Esophagus (tissue), 2 donors: ENCODE data around the gene MRPL1. TPM values are rescaled to one million over a fixed set of nuclear protein-coding genes. Genes with fewer than 3 reads are reported as not detected.
A peak's percentile ranks its signal among the peaks of the same experiment; 100 is the strongest.

Experiments used
- H3K27ac ChIP-seq, 2 donors: one replicate each; pipeline ENCODE4 v1.5.1; 2013; ENCODE audit warnings: low read depth in 2 of 2, mild to moderate bottlenecking in 2 of 2, inconsistent platforms in 1 of 2, low read length in 1 of 2, moderate library complexity in 1 of 2
- H3K27me3 ChIP-seq, 2 donors: one replicate each; pipeline ENCODE4 v1.6.1; 2013; ENCODE audit warnings: low read length in 2 of 2, control low read depth in 1 of 2, mild to moderate bottlenecking in 1 of 2; ENCODE audit not compliant: insufficient read depth in 2 of 2, control insufficient read depth in 1 of 2
- H3K36me3 ChIP-seq, 2 donors: one replicate each; pipeline ENCODE4 v1.6.1; 2013; ENCODE audit warnings: low read length in 1 of 2; ENCODE audit not compliant: control insufficient read depth in 2 of 2, insufficient read depth in 2 of 2
- H3K4me1 ChIP-seq, 2 donors: one replicate each; pipeline ENCODE4 v1.6.1; 2013; ENCODE audit warnings: low read length in 1 of 2; ENCODE audit not compliant: control insufficient read depth in 2 of 2, insufficient read depth in 2 of 2
- H3K4me3 ChIP-seq, 2 donors: one replicate each; pipeline ENCODE4 v1.5.1; 2013; ENCODE audit warnings: low read length in 2 of 2, mild to moderate bottlenecking in 2 of 2, low read depth in 1 of 2, moderate library complexity in 1 of 2
- H3K9me3 ChIP-seq, 2 donors: one replicate each; pipeline ENCODE4 v1.6.1; 2013; ENCODE audit warnings: mild to moderate bottlenecking in 2 of 2, low read depth in 1 of 2, low read length in 1 of 2, moderate library complexity in 1 of 2; ENCODE audit not compliant: control insufficient read depth in 2 of 2, insufficient read depth in 1 of 2
- WGBS, 2 donors: extraction: QIAGEN DNeasy Blood & Tissue Kit; methylation state at CpG; one replicate each; pipeline ENCODE4 v1.1.7; 2013; 5-methylcytosine and 5-hydroxymethylcytosine counted together
- polyA plus RNA-seq, 2 donors: library from polyadenylated mRNA; stranded (reverse); fragments of 200-250 nt; gene quantifications; one replicate each; pipeline ENCODE4 v1.2.3, GENCODE V29; 2013
- donor health status: healthy with polysubstance abuse.
- donor health status: Bipolar disorder and iron deficiency.

MRPL1 gene
- polyA plus RNA-seq: 10 to 100 TPM; 24.5 to 38.4 TPM

DNA sequence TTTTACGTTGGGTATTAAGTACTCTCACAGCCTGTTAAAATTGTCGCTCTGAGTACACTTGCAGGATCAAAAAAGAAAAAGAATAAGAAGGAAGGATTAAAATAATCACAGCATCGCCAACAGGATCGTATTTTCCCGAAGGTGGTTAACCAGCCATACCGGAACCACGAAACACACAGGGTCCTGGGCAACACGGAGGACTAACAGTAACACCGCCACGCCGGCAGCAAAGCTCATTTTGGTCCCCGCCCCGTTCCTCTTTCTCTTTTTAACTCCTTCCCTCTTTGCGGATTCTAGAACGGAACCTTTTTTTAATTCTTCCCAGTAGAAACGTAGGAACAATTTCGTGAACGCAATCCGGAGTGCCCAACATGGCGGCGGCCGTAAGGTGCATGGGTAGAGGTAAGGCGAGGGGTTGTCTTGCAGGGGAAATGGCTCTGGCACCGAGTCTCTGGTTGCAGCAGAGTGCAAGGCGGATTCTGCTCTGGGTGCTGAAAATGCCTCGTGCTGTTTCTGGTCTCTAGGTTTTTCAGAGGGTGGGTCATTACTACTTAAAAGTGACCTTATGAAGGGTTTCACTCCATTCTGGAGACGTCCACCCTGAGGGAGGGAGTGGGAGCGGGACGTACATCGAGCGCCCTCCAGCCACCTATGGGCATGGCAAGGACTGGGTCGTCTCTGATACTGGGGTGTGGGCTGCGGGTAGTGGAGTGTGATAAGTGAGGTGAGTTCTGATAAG is at the start of gene MRPL1:
Gene MRPL1, plus strand, starts transcription at position 353 of the 739 bp plus-strand sequence. Its CDS starts 19 bp downstream, at position 372.
- Histone ChIP-seq H3K4me3 (peak within 1 kb of the TSS; percentile 61 to 91), H3K27ac (peak within 1 kb of the TSS; percentile 90 to 91), H3K36me3 (no peaks in the 10 kb centered on the region), H3K27me3 (no peaks in the 10 kb centered on the region), H3K4me1 (no peaks in the 10 kb centered on the region), H3K9me3 (no peaks in the 10 kb centered on the region)
- 0 to 1% methylated on average over 33 of the region's 33 CpGs for WGBS, 2 donors

DNA sequence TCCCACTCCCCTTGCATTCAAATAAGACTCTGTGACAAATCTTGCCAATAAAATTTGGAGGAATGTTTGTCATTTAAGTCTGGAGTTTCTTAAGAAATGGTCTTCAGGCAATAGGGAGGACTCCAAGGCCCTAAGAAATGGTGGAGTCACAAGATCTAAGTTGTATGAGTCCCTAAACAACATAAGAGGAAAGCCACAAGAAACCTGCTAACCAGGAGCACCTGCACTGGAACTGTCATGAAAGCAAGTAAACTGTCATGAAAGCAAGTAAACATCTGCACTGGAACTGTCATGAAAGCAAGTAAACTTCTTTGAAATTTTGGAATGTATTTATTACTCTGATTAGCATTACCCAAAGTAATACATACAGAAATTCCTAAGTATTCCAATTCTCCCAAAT is 47.0 kb upstream of the MRPL1 start:
- Histone ChIP-seq H3K36me3 (no peaks in the 10 kb centered on the region), H3K27ac (no peak overlapping the region), H3K27me3 (no peaks in the 10 kb centered on the region), H3K9me3 (no peaks in the 10 kb centered on the region), H3K4me1 (no peaks in the 10 kb centered on the region), H3K4me3 (no peak overlapping the region)

DNA sequence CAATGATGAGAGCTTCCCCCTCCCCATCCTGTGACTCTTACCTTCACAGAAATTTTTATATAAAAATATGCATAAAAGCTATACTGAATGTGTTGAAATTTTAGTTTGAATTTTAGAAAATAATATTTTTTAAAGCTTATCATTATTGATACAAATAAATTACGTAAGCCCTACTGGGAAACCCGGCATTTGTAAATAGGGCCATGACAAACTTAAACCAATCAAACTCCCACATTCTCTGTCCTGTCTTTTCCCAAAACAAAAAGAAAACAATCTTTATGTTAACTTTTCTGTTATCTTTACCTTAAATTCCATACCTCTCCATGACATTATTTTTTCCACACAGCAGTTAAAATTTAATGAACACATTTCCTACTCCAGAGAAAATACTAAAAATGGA is 46.1 kb upstream of the MRPL1 start:
- H3K27ac ChIP-seq: no peak overlapping the region
- H3K27me3 ChIP-seq: no peaks in the 10 kb centered on the region
- no peaks in the 10 kb centered on the region for H3K4me1 ChIP-seq
- WGBS, 2 donors: 55 to 76% methylated on average over 2 of the region's 2 CpGs
- H3K9me3 ChIP-seq: no peaks in the 10 kb centered on the region
- no peaks in the 10 kb centered on the region for H3K36me3 ChIP-seq
- H3K4me3 ChIP-seq: no peak overlapping the region

DNA sequence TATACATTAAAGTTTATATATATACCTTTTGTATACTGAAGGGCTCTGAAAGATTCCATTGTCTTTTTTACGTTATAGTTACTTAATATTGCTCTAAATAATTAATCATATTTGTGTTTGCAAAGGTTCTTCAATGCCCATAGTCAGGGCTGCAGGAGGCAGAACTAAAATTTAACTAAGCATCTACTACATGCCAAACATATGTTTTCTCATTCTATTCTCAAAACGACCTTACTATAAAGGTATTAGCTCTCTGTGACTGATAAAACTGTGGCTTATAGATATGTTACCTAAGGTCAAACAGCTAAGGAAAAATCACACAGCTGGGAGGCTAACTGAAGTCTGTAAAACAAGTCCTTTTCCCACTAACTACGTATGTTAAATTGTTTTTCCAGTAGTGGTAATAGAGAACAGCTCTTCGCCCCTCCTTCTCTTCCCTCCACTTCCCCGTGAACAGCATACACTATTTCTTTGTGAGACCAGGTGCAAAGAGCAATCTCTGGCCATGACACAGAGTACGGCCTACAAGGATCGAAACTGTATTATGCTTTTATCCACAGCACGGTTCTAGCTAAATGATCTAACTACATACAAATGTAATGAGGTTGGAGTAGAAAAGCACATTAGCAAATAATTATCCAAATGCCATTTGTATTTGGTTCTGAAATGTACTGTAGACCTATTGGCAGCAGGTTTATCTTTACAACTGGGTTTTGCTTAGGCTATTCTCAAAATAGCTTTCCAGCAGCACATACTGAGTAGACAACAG is 45.1 kb upstream of the MRPL1 start:
- no peaks in the 10 kb centered on the region for H3K4me1 ChIP-seq
- H3K4me3 ChIP-seq: peak overlapping the region; percentile 74 to 97
- 16 to 23% methylated on average over 8 of the region's 8 CpGs for WGBS, 2 donors
- H3K27ac ChIP-seq: peak overlapping the region; percentile 81 to 99
- H3K27me3 ChIP-seq: no peaks in the 10 kb centered on the region
- H3K9me3 ChIP-seq: no peaks in the 10 kb centered on the region
- no peaks in the 10 kb centered on the region for H3K36me3 ChIP-seq

DNA sequence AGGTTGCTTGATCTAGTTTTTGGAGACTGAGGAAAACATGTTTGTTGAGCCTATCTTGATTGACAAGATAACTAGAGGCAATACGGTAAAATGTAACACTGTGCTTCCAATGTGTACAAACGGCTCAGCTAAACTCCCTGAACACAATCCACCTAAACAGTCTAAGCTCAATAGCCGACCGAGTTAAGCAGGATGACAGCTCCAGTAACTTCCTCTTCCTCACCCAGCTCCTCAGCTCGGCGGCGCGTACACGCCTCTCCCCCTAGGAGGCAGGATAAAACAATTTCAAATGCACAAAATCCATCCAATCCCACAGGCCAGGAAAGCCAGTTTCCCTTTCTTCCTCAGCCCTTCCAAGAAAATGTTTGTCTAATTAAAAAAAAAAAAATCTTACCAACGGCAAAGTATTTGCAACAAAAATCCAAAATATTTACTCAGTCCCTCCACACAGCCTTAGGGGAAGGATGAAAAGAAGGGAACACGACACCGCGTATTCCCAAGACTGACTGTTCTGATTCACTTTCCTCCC is 44.5 kb upstream of the MRPL1 start:
- 0% methylated on average over 13 of the region's 13 CpGs for WGBS, 2 donors
- peak overlapping the region; percentile 93 to 99 for H3K27ac ChIP-seq
- no peaks in the 10 kb centered on the region for H3K4me1 ChIP-seq

DNA sequence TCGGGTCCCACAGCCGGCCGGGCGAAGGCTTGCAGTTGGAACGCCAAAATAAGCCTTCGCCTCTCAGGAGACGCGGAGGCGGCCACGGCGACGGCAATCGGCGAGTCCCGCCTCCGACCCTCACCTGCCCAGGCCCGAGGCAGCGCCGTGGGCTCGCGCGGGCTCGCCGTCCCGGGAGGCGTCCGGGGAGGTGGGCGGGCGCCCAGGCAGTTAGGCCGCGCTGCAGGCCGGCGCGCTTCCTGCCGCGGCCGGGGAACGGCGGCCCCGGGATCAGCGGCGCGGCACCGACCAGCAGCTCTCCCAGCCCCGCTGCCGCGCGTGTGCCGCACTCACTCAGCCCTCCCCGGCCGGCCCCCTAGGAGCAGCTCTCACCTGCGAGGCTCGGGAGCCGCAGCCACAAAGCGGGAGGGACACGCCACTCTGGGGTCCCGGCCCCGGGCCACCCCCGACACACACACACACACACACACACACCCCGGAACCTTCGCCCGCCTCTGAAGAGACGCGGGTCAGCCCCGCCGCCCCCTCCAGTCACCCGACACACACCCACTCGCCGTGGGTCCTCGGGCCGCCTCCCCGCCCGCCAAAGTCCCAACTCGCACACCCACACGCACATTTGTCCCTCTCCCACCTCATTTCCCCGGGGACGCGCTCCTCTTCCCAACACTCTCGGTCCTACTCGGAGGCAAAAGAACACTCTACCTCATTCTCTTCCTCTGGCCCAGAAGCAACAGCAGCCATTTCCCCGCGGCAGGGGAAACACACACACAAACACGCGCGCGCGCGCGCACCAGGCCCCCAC is 43.8 kb upstream of the MRPL1 start, which contains the start of gene CNOT6L:
Gene CNOT6L, minus strand, starts transcription at position 767 of the 802 bp plus-strand sequence. Its CDS starts 60 bp downstream, at position 707.
- H3K36me3 ChIP-seq: no peaks in the 10 kb centered on the region
- no peaks in the 10 kb centered on the region for H3K27me3 ChIP-seq
- no peaks in the 10 kb centered on the region for H3K4me1 ChIP-seq
- WGBS, 2 donors: 1% methylated on average over 73 to 89 of the region's 89 CpGs
- no peaks in the 10 kb centered on the region for H3K9me3 ChIP-seq
- peak within 1 kb of the TSS; percentile 74 to 97 for H3K4me3 ChIP-seq
- H3K27ac ChIP-seq: peak within 1 kb of the TSS; percentile 93 to 99

More for the DNA sequence above, 44.5 kb upstream of the MRPL1 start:
- Histone ChIP-seq H3K4me3 (peak overlapping the region; percentile 74 to 97), H3K36me3 (no peaks in the 10 kb centered on the region), H3K9me3 (no peaks in the 10 kb centered on the region), H3K27me3 (no peaks in the 10 kb centered on the region)

DNA sequence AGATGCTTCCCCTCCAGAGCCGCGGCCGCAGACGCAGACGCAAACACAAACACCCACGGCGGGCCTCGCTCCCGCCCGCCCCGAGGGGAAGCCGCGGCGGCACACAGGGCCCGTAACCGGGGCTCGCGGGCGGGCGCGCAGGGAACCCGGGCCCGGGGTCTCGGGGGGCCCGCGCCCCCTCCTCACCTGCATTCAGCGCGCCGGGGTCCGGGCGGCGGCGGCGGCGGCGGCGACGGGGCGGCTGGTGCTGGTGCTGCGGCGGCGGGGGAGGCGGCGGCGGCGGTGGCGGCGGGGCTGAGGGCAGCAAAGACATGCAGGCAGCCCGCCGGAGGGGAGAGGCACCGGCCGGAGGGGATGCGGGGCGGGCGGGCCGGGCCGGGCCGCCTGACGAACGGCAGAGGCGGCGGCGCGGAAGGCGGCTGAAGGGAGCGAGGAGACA is 43.2 kb upstream of the MRPL1 start:
- no peaks in the 10 kb centered on the region for H3K9me3 ChIP-seq
- peak overlapping the region; percentile 93 to 99 for H3K27ac ChIP-seq
- WGBS, 2 donors: 0 to 1% methylated on average over 38 to 66 of the region's 66 CpGs
- H3K36me3 ChIP-seq: no peaks in the 10 kb centered on the region
- H3K4me1 ChIP-seq: no peaks in the 10 kb centered on the region
- no peaks in the 10 kb centered on the region for H3K27me3 ChIP-seq
- H3K4me3 ChIP-seq: peak overlapping the region; percentile 74 to 97

DNA sequence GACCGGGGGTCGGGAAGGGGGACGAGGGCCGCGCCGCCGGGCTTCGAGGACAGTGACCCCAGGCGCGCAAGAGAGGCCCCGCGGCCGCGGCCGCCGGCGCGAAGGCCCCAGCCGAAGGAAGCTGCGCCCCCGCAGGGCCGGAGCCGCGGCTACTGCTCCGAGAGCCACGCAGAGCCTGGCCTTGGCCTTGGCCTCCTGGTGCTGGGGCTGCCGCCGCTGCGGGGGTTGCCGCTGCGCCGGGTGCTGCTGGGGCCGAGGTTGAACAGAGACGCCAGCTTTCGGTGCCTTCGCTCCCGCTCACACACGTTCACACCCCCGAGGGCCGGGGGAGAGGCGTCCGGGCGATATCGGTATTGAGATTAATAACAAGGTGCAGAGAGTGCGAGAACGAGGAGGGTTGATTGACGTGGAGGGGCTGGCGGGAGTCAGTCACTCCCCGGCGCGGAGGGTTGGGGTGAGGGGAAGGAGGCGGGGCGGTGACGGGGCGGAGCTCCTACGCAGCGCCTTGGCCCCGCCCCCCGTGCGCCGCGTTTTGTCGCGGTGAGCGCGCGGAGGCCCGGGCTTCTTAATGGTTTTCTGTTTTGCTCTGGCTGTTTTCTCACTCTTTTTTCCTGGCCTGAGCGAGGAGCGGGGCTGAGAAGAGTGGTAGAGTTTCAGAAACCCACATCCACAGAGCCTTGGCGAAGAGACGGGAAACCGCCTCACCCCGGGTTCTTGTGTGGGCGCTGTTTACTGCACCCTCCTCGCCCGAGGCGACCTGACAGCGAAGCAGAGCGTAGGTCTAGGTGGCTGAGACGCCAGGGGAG is 42.6 kb upstream of the MRPL1 start:
- 1% methylated on average over 71 to 81 of the region's 81 CpGs for WGBS, 2 donors
- Histone ChIP-seq H3K4me3 (peak overlapping the region; percentile 74 to 97), H3K36me3 (no peaks in the 10 kb centered on the region), H3K27ac (peak overlapping the region; percentile 93 to 99), H3K9me3 (no peaks in the 10 kb centered on the region), H3K4me1 (no peaks in the 10 kb centered on the region), H3K27me3 (no peaks in the 10 kb centered on the region)
